Activated CD8-positive, alpha-beta memory T cell treated with anti-CD3 and anti-CD28 coated beads for 36 hours (primary cell): ENCODE data around the gene GLG1. TPM values are rescaled to one million over a fixed set of nuclear protein-coding genes. Genes with fewer than 3 reads are reported as not detected.
"Not testable (repeated sequence)": the region's sequence is repeated elsewhere in the genome, so short reads cannot be mapped to it uniquely, and the experiment has no call there.

Experiments used
- CTCF ChIA-PET: fragments of 350-600 bp; sonication (Branson Sonifier 250); formaldehyde crosslinking; loops from one replicate; lab custom pipeline; 2021; ENCODE audit warnings: antibody characterized with exemption; lab: Charles Lee
- POLR2A ChIA-PET: fragments of 350-600 bp; sonication (Branson Sonifier 250); formaldehyde crosslinking; loops from one replicate; lab custom pipeline; 2021; ENCODE audit warnings: antibody characterized with exemption; lab: Charles Lee
- total RNA-seq, 2 experiments: library from RNA; stranded (reverse); gene quantifications; one replicate each; pipeline ENCODE4 v1.2.3, GENCODE V29; 2021

The GLG1 gene
- total RNA-seq, 2 experiments from 2014 or later: 48.7 to 49.4 TPM

DNA sequence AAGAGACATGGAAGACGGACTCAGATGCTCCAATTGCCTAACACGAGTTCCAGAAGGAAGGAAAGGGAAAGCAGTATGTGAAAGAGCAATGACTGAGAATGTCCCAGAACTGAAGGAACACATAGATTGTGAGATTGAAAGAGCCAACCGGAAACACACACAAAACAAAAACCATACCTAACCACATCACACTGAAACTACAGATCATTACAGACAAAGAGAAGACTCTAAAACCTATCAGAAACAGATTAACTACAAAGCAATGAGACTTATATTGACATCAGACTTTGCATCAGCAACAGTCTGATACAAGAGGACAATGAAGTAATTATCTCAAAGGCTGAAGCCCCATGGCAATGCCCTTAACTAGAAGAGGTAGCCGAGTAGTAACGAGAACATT lies 140.0 kb downstream of the GLG1 start:
- POLR2A ChIA-PET: interaction anchor here (1.2 kb wide), 1 partner anchor 26 kb away, joined by 3 read pairs; no protein-coding TSS in a partner anchor
- CTCF ChIA-PET: interaction anchor here (1.3 kb wide), 1 partner anchor 21 kb away, joined by 3 read pairs; no protein-coding TSS in a partner anchor

- CTCF ChIA-PET: interaction anchor here (1.3 kb wide), 1 partner anchor 22 kb away, joined by 3 read pairs; no protein-coding TSS in a partner anchor
- POLR2A ChIA-PET: interaction anchor here (1.2 kb wide), 1 partner anchor 27 kb away, joined by 3 read pairs; no protein-coding TSS in a partner anchor
Observed at GRCh38 chr16:74465851-74466685, 140.8 kb downstream of the GLG1 start.

DNA sequence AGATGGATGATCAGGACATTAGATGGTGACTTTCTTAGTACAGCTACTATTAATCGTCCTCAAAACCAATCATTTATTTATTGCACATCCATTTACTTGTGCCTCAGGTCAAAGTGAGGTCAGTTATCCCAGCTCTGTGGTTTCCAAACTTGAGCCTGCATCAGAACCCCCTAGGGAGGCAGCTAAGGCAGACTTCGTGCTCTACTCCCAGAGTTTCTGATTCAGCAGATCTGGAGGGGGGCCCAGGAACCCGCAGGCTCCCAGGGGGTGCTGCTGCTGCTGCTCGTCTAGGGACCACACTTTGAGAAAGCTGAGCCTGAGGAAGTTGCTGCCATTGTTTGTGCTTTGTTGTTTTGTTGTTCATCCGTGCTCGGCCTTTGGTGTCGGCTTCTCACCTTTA lies 141.6 kb downstream of the GLG1 start:
- POLR2A ChIA-PET: no interaction called here

GRCh38 chr16:74463888-74464287 lies 143.0 kb downstream of the GLG1 start:
- POLR2A ChIA-PET: no interaction called here
- CTCF ChIA-PET: no interaction called here

More for the DNA sequence above, 141.6 kb downstream of the GLG1 start:
- CTCF ChIA-PET: no interaction called here

- ChIA-PET CTCF (no interaction called here), POLR2A (no interaction called here)
Observed at GRCh38 chr16:74462361-74462760, 144.6 kb downstream of the GLG1 start.

DNA sequence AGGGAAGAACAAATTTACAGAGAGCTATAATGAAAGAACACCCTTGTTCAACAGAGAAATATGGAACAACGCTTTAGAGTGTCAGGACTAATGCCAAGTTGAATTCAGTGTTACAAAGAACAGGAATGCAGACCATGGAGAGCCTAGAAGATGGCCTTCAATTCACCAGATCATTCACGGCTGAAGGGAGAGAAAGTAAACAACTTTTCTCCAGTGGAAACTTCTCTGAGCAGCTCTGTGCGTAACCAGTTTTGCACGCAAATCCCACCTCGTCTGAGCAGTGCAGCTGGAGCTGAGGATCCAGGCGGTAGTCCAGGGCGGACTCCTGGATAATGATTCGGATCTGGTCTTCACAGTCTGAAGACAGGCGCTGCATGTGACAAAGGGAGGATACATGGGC lies 145.1 kb downstream of the GLG1 start:
- ChIA-PET CTCF (no interaction called here), POLR2A (no interaction called here)

DNA sequence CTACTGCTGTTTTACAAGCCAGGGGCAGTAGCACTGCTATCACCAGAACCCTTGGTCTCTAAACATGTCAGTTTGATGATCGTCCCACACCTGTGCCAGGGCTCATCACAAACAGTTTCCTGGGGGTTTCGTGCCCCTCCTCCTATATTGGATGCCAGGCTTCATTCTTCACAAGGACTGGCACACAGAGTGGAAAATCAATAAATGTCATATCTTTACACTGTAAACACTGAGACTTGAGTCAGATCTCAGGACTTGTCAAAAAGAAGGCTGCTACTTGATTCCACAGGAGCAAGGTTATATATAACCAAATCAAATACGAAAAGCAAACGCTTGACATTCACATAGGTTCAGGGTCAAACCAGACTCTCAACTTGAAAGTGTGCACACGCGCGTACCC lies 146.4 kb downstream of the GLG1 start:
- POLR2A ChIA-PET: no interaction called here
- CTCF ChIA-PET: interaction anchor here (0.7 kb wide), 1 partner anchor 47 kb away, joined by 4 read pairs; no protein-coding TSS in a partner anchor

DNA sequence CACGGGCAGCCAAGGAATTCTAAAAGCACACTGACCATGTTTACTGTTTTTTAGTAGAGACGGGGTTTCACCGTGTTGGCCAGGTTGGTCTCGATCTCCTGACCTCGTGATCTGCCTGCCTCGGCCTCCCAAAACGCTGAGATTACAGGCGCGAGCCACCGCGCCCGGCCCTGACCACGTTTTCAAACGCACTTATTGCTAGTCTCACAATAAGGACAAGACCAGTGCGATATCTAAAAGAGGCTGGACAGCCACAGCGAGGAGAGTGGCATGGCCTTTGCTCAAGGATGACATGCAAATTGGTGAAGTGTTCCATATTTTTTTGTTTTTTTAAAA lies 150.7 kb downstream of the GLG1 start:
- POLR2A ChIA-PET: no interaction called here
- CTCF ChIA-PET: interaction anchor here (0.6 kb wide), 1 partner anchor 78 kb away, joined by 3 read pairs; no protein-coding TSS in a partner anchor

- ChIA-PET POLR2A (no interaction called here), CTCF (interaction anchor here (0.6 kb wide), 1 partner anchor 78 kb away, joined by 3 read pairs; no protein-coding TSS in a partner anchor)
Observed at GRCh38 chr16:74455619-74456289, 151.2 kb downstream of the GLG1 start.

- CTCF ChIA-PET: no interaction called here
- POLR2A ChIA-PET: no interaction called here
Observed at GRCh38 chr16:74455213-74455612, 151.7 kb downstream of the GLG1 start.

GRCh38 chr16:74451951-74452758 lies 154.8 kb downstream of the GLG1 start:
- POLR2A ChIA-PET: no interaction called here
- CTCF ChIA-PET: interaction anchor here (0.6 kb wide), 1 partner anchor 194 kb away, joined by 5 read pairs; no protein-coding TSS in a partner anchor

DNA sequence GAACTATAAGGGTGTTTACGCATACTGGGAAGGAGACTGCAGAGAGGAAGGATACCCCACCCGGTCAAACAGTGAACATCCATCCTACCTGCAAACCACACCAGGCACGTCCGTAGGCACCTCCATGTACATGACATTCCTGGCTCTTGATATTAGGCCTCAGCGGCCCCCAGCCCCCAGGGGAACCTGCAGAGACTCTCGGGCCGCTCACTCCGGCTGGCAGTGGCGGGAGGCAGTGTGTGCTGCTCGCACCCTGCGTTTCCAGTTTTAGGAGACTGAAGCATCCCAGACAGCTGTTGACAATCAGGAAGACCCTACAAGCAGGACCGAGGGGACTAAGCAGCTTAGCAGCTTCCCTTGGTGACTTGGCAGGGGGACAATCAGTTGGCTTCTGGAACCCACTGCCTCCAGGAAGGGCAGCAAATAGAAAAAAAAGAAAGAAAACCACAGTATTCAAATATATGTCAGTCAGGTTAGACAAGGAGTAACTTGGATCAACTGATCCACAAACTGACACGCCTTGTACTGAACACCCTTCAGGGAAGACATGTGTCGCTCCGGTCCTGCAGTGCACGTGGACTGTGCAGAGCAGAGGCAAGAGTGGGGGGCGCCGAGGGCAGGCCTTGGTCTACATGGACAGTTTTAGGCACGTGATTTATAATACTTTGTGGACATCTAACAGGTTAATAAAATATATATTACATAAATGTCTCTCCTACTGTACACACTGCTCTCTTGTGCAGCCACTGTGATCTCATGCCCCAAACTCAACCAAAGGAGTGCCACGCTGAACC lies 155.8 kb downstream of the GLG1 start:
- CTCF ChIA-PET: no interaction called here
- POLR2A ChIA-PET: no interaction called here

- ChIA-PET CTCF (no interaction called here), POLR2A (no interaction called here)
Observed at GRCh38 chr16:74450236-74450635, 156.7 kb downstream of the GLG1 start.

DNA sequence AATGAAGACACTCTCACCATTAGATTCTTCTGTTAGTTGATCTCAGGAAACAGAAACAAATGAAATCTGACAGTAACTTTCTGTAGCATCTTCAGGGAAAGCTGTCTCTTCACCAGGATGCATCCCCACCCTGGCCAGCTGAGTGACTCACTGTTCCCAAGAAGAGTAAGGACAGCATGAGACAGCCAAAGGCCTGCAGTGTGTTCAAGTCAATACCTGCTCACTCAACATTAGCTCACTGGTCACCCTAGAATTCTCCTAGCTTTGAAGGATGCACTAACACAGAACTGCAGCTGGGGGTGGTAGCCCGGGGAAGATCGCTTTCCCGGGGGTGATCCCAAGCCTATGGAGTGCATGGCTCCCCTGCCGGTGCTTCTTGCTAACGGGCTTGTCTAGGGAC lies 157.4 kb downstream of the GLG1 start:
- POLR2A ChIA-PET: no interaction called here
- CTCF ChIA-PET: no interaction called here

- POLR2A ChIA-PET: no interaction called here
- CTCF ChIA-PET: no interaction called here
Observed at GRCh38 chr16:74448990-74449389, 157.9 kb downstream of the GLG1 start.

DNA sequence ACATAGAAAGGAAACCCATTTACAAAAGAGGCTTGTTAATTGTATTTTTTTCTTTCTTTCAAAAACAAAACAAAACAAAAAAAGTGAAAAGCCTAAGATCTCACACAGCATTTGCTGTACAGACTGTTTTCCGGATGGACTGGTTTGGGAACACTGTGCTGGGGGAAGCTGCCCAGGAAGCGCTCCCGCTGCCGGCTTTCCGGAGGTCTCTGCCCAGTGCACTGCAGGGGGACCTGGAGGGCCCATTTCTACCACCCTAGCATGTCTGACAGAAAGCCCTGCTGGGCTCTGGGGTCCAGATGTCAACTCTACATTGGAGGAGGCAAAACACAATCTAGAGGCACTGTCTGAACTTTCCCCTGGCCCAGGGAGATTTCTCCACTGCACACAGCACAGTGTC lies 159.3 kb downstream of the GLG1 start:
- POLR2A ChIA-PET: no interaction called here
- CTCF ChIA-PET: no interaction called here

- ChIA-PET CTCF (no interaction called here), POLR2A (no interaction called here)
Observed at GRCh38 chr16:74446866-74447265, 160.0 kb downstream of the GLG1 start.

- CTCF ChIA-PET, POLR2A ChIA-PET: not testable (repeated sequence)
Observed at GRCh38 chr16:74443624-74444346, 163.1 kb downstream of the GLG1 start.
